Right renal cortex interstitium (tissue), 3 donors: ENCODE data around the gene LTBP4. TPM values are rescaled to one million over a fixed set of nuclear protein-coding genes. Genes with fewer than 3 reads are reported as not detected.
"Not testable (repeated sequence)": the region's sequence is repeated elsewhere in the genome, so short reads cannot be mapped to it uniquely, and the experiment has no call there.

Source experiments
- DNase-seq, 3 donors: peaks; one replicate each; pipeline ENCODE4 v3.0.0-alpha.2; 2013; ENCODE audit warnings: low read depth in 3 of 3, low spot score in 2 of 3
- polyA plus RNA-seq, 3 donors: library from polyadenylated mRNA; unstranded; fragments of 120-200 nt; gene quantifications; one replicate each; pipeline ENCODE4 v1.2.1, GENCODE V29; 2013; ENCODE audit not compliant: insufficient read length in 3 of 3

The LTBP4 gene
- polyA plus RNA-seq, 3 donors: 146 to 189 (median 159) TPM

GRCh38 chr19:40610396-40611064 is 9.4 kb downstream of the LTBP4 start:
- no peak for DNase-seq

- no peak for DNase-seq
These were observed 9.9 kb downstream of the LTBP4 start for GRCh38 chr19:40611096-40611495.

GRCh38 chr19:40611900-40612698 is 10.9 kb downstream of the LTBP4 start:
- no peak for DNase-seq

GRCh38 chr19:40612831-40613689 is 11.9 kb downstream of the LTBP4 start:
- DNase-seq: no peak

- no peak for DNase-seq
These were observed 12.8 kb downstream of the LTBP4 start for GRCh38 chr19:40613690-40614621.

GRCh38 chr19:40614622-40615411 is 13.6 kb downstream of the LTBP4 start:
- DNase-seq: no peak

- DNase-seq: no peak
These were observed 15.0 kb downstream of the LTBP4 start for GRCh38 chr19:40616178-40616577.

GRCh38 chr19:40616941-40617340 is 15.8 kb downstream of the LTBP4 start:
- no peak for DNase-seq

GRCh38 chr19:40617961-40618360 is 16.8 kb downstream of the LTBP4 start:
- no peak for DNase-seq

GRCh38 chr19:40619333-40620160 is 18.4 kb downstream of the LTBP4 start:
- no peak for DNase-seq

- DNase-seq: no peak
These were observed 19.0 kb downstream of the LTBP4 start for GRCh38 chr19:40620161-40620485.

GRCh38 chr19:40621283-40621682 is 20.1 kb downstream of the LTBP4 start:
- DNase-seq: no peak

- no peak for DNase-seq
These were observed 21.0 kb downstream of the LTBP4 start for GRCh38 chr19:40621966-40622772.

GRCh38 chr19:40622773-40623075 is 21.6 kb downstream of the LTBP4 start:
- DNase-seq: no peak

GRCh38 chr19:40623403-40624251 is 22.5 kb downstream of the LTBP4 start:
- DNase-seq: no peak

GRCh38 chr19:40624369-40625153 is 23.4 kb downstream of the LTBP4 start:
- DNase-seq: not testable (repeated sequence)
